Calu3 (cell line): ENCODE results near the gene PLEKHO2. TPM values are rescaled to one million over a fixed set of nuclear protein-coding genes. Genes with fewer than 3 reads are reported as not detected.

ENCODE experiments used
- BruUV-seq: library from RNA; stranded (reverse); fragments of 400-500 nt; replicated peaks from 2 replicates; lab custom pipeline; 2021; lab: Mats Ljungman, UMichigan
- CTCF ChIA-PET: fragments of 300-600 bp; sonication (Branson Sonifier 250); formaldehyde crosslinking; loops from one replicate; lab custom pipeline; 2022; ENCODE audit warnings: antibody characterized with exemption; lab: Charles Lee
- DNase-seq: peaks from one replicate; pipeline ENCODE4 v3.0.0; 2022
- H3K27ac Mint-ChIP-seq: one replicate; pipeline ENCODE4 v1.8.0; 2022; ENCODE audit warnings: mixed read lengths; ENCODE audit not compliant: unreplicated experiment
- H3K27me3 Mint-ChIP-seq: one replicate; pipeline ENCODE4 v1.8.0; 2022; ENCODE audit warnings: mixed read lengths; ENCODE audit not compliant: unreplicated experiment
- H3K36me3 Mint-ChIP-seq: one replicate; pipeline ENCODE4 v1.8.0; 2022; ENCODE audit warnings: mild to moderate bottlenecking, moderate library complexity, mixed read lengths; ENCODE audit not compliant: insufficient read depth, unreplicated experiment
- H3K4me1 Mint-ChIP-seq: one replicate; pipeline ENCODE4 v1.8.0; 2022; ENCODE audit warnings: mild to moderate bottlenecking, low read depth, mixed read lengths; ENCODE audit not compliant: unreplicated experiment
- H3K4me3 Mint-ChIP-seq: one replicate; pipeline ENCODE4 v1.8.0; 2022; ENCODE audit warnings: mild to moderate bottlenecking, low read depth, moderate library complexity, mixed read lengths; ENCODE audit not compliant: unreplicated experiment
- H3K9me3 Mint-ChIP-seq: one replicate; pipeline ENCODE4 v1.8.0; 2022; ENCODE audit warnings: low read depth, mixed read lengths; ENCODE audit not compliant: unreplicated experiment
- intact Hi-C: fragments of 100-400 bp; cut with micrococcal nuclease; formaldehyde crosslinking; loops from one replicate; pipeline ENCODE4 v1.10.0; 2022; ENCODE audit not compliant: unreplicated experiment
- total RNA-seq: library from RNA; stranded (reverse); gene quantifications from 2 replicates; pipeline ENCODE4 v1.2.3, GENCODE V29; 2022
- TF ChIP-seq, protein P1 (sequence below): fragments of 200-600 bp; IDR thresholded peaks from one replicate; pipeline ENCODE4 v1.8.0; 2022; ENCODE audit warnings: antibody characterized with exemption; ENCODE audit not compliant: unreplicated experiment

The PLEKHO2 gene
- total RNA-seq, 1 experiment from 2014 or later, result 2.0 TPM

DNA sequence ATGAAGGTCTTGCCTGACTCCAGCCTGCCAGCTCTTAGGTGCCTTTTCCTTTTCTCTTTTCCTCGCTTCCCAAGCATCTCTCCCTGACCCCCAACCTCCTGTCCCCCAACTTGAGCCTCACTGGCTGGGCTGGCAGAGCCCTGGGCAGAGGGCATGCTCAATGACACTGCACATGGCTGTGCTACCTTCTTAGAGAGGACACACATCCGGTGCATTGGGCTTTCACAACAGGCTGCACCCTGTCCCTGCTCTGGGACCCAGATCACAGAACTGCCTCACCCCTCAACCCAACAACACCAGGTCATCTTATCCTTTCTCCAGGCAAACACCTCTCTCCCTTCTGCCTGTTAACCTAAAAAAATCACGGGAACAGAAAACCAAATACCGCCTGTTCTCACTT lies 62.5 kb downstream of the PLEKHO2 start:
- no peak for DNase-seq
- Mint-ChIP-seq H3K27ac (no peak overlapping the region), H3K4me1 (peaks cover 7% of the 10 kb centered on the region), H3K9me3 (peaks cover 4% of the 10 kb centered on the region), H3K4me3 (no peak overlapping the region), H3K27me3 (peaks cover 16% of the 10 kb centered on the region), H3K36me3 (no peaks in the 10 kb centered on the region)
- intact Hi-C loops, result no loop called here
- CTCF ChIA-PET, result interaction anchor here (0.5 to 0.7 kb wide), 2 partner anchors 105 to 652 kb away, joined by 5 to 7 read pairs; no protein-coding TSS in a partner anchor
- TF ChIP-seq, protein P1, sequence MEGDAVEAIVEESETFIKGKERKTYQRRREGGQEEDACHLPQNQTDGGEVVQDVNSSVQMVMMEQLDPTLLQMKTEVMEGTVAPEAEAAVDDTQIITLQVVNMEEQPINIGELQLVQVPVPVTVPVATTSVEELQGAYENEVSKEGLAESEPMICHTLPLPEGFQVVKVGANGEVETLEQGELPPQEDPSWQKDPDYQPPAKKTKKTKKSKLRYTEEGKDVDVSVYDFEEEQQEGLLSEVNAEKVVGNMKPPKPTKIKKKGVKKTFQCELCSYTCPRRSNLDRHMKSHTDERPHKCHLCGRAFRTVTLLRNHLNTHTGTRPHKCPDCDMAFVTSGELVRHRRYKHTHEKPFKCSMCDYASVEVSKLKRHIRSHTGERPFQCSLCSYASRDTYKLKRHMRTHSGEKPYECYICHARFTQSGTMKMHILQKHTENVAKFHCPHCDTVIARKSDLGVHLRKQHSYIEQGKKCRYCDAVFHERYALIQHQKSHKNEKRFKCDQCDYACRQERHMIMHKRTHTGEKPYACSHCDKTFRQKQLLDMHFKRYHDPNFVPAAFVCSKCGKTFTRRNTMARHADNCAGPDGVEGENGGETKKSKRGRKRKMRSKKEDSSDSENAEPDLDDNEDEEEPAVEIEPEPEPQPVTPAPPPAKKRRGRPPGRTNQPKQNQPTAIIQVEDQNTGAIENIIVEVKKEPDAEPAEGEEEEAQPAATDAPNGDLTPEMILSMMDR, result no peak
- no TSS peak for BruUV-seq

DNA sequence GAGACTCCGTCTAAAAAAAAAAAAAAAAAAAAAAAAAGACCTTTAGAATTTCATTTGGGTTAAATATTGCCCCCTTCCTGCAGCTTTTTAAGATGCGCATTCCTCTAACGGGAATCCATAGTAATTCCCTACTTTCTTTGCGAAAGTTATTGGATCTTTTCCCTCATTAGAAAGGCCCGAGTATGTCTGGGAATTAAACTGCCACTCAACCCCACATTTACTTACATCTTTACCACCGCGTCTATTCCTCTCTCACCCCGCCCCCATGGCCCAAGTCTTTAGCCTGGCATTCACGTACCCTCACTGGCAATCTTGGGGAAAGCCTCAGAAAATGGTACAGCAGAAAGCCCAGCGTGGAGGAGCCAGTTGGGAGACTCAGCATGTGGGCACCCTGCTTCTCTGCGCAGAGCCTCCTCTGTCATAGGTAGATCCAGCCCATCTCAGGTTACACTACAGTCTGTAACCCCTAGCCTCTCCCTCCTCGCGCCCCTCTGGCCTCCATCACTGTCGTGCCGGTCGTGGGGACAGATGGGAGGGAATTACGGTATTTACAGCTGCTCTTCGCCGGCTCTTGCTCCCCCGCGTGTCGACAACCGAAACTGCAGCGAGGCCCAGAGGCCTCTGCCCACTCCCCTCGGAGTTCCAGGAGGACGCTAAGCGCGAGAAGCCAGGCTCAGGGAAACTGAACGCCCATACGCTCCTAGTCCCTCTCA lies 63.6 kb downstream of the PLEKHO2 start:
- H3K27ac Mint-ChIP-seq, result no peak overlapping the region
- CTCF ChIA-PET, result interaction anchor here (0.6 to 2.1 kb wide), 5 partner anchors 16 to 235 kb away, joined by 3 to 7 read pairs (median 5); no protein-coding TSS in a partner anchor
- intact Hi-C loops, result loop anchor here (1.0 kb wide), 1 partner anchor 174 kb away; no protein-coding TSS in a partner anchor
- DNase-seq, result peak; percentile 80
- H3K4me3 Mint-ChIP-seq, result no peak overlapping the region
- no TSS peak for BruUV-seq
- peaks cover 25% of the 10 kb centered on the region for H3K27me3 Mint-ChIP-seq
- no peaks in the 10 kb centered on the region for H3K36me3 Mint-ChIP-seq
- H3K9me3 Mint-ChIP-seq, result peaks cover 4% of the 10 kb centered on the region
- peaks cover 7% of the 10 kb centered on the region for H3K4me1 Mint-ChIP-seq
- TF ChIP-seq, protein P1, result peak; percentile 82

DNA sequence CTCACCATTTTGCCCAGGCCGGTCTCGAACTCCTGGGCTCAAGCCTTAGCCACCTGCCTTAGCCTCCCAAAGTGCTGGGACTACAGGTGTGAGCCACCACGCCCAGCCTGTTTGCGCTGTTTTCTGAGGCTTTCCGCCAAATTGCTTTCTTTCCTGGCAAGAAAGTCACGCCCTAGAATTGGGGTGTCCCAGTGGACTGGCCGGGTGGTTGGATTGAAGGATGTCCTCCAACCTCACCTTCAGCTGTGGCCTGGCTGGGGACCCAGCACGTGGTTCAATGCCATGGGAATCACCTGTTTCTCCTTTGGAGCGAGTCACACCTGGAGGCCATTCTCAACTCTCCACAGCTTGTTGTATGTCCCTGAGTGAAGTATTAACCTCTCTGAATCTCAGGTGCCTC lies 64.2 kb downstream of the PLEKHO2 start:
- no TSS peak for BruUV-seq
- CTCF ChIA-PET, result interaction anchor here (1.0 to 2.1 kb wide), 3 partner anchors 15 to 178 kb away, joined by 3 to 6 read pairs (median 5); no protein-coding TSS in a partner anchor
- Mint-ChIP-seq H3K4me3 (no peak overlapping the region), H3K4me1 (peaks cover 8% of the 10 kb centered on the region), H3K36me3 (no peaks in the 10 kb centered on the region), H3K9me3 (peaks cover 4% of the 10 kb centered on the region), H3K27ac (no peak overlapping the region), H3K27me3 (peaks cover 31% of the 10 kb centered on the region)
- no peak for DNase-seq
- TF ChIP-seq, protein P1, result no peak
- intact Hi-C loops, result loop anchor here (1.0 kb wide), 1 partner anchor 175 kb away; no protein-coding TSS in a partner anchor

DNA sequence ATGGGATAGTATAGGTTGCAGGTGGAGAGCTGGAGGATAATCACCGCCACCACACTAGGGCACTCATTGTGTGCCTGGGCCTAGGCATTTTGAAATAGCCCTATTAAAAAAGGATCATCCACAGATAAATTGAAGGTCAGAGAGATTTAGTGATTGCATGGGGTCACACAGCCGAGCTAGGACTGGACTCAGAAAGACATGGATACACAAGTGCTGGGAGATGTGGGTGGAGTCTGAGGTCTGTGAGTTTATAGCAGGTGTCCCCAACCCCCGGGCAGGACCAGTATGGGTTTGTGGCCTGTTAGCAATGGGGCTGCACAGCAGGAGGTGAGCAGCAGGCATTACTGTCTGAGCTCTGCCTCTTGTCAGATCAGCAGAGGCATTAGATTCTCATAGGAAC lies 64.7 kb downstream of the PLEKHO2 start:
- intact Hi-C loops, result no loop called here
- H3K4me3 Mint-ChIP-seq, result no peak overlapping the region
- peaks cover 4% of the 10 kb centered on the region for H3K9me3 Mint-ChIP-seq
- H3K36me3 Mint-ChIP-seq, result peaks cover 3% of the 10 kb centered on the region
- CTCF ChIA-PET, result interaction anchor here (1.7 to 2.1 kb wide), 2 partner anchors 15 to 71 kb away, joined by 5 to 6 read pairs; no protein-coding TSS in a partner anchor
- H3K27ac Mint-ChIP-seq, result no peak overlapping the region
- BruUV-seq, result no TSS peak
- H3K4me1 Mint-ChIP-seq, result peaks cover 12% of the 10 kb centered on the region
- TF ChIP-seq, protein P1, result no peak
- DNase-seq, result no peak
- peaks cover 36% of the 10 kb centered on the region for H3K27me3 Mint-ChIP-seq
